HG02885 (cell line): ENCODE data around the gene CLRN3.

Experiments
- ATAC-seq: cut with Tn5 transposase; IDR thresholded peaks from one replicate; pipeline ENCODE4 v1.9.1; 2021; ENCODE audit warnings: mild to moderate bottlenecking; ENCODE audit not compliant: unreplicated experiment, poor library complexity

CLRN3 gene

GRCh38 chr10:127878475-127879055, 14.2 kb downstream of the CLRN3 start:
- ATAC-seq = no peak

DNA sequence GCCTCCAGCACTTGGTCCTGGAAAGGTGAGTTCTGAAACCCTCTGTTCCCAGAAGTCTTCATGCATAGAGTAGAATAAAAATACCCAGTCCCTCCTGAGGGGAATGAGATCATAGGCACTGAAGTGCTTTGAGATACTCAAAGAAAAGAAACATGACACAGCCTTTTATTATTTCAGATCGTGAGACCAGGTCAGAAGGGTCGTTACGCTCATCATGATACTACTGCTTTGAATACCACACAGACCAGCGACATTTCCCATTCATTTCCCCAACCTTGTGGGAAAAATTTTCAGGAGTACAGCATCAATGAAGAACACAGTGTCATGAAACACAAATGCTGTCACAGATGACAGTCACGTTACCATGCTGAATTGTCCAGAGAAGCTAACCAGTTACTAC, 15.0 kb downstream of the CLRN3 start:
- no peak for ATAC-seq

DNA sequence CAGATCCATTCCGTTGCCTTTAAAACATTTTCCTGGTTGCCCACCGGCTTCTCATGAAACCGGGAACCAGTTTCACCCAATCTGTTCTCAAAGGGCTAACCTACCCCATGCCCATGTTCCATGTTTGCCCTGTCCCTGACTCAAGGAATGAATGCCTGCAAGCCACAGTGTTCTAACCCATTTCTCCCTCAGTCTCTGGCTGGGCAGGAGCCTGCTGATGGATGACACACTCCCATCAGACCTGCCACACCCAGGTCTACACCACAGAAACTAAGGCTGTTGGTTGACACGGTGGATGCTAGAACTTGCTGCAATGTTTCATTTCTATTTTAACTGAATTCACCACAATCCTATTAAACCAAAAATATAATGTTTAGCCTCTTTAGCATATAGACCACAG, 15.6 kb downstream of the CLRN3 start:
- no peak for ATAC-seq

- no peak for ATAC-seq
Observed at GRCh38 chr10:127875916-127876315, 16.8 kb downstream of the CLRN3 start.

DNA sequence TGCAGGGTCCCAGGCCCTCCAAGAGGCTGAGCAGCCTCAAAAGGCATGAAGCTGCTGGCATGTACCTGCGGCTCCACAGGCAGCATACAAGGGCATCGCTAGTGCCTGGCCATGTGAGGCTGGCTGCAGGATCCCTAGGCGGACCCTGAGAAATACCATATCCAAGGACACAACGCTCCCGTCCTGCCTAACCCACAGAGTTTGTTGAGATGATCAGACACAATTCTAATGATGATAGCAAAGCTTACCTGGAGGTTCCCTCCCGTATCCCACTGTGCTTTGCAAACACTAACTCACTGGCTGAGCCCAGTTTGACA, 17.3 kb downstream of the CLRN3 start:
- ATAC-seq = no peak

DNA sequence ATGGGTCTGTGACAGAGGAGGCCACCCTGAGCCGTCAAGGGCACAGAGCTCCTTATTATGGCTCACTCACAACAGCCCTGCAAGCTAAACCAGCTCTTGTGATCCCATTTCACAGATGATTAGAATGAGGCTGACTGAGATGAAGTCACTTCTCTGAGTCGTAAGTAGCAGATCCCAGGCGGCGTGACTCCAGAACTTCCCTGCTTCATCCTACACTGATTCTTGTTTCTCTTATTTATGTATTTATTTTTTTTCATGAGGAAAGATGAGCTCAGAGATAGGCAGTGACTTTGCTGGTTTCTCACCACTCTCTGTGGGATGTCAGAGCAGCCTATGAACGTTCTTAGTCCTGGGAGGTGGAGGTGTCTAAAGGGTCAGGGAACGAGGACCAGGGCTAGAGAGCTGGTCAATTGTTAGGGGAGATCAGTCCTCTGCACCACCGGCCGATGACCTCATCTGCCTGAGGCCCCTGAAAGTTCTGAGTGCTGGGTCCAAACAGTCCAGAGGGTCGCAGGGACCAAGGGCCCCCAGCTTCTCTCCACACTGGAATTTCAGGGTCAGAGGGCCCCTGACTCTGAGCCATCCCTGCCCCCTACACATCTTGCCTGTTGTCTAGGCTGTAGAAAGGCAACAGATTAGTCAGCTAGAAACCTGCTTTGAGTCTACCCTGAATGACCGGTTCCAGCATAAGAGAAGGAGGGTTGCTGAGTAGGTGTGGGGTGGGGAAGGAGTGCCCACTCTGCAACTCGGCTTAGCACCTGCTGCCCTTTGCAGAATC, 17.9 kb downstream of the CLRN3 start:
- ATAC-seq = no peak

DNA sequence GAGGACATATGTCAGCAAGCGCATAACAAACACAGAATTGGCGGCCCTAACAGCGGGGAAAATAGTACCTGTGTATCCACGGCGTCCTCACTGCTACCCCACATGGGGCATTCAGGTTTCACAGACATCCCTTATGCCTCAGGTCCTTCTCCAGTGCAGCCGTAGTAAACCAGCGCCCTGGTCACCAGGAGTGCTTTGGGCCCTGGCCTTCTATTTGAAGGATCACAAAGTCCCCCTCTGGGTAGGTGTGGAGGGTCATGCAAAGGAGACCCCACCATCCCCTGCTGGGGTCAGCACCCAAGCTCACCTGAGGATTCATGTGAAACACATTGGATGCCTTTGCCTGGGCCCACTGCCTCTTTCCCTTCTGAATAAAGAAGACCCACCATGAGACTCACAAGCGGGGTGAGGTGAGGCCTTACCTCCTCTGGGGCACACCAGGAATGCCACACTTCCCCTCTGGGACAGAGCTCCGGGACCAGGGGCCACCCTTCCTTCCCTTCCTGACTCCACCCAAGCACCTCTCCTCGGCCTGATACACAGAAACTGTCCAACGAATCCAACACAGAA, 18.8 kb downstream of the CLRN3 start:
- no peak for ATAC-seq

DNA sequence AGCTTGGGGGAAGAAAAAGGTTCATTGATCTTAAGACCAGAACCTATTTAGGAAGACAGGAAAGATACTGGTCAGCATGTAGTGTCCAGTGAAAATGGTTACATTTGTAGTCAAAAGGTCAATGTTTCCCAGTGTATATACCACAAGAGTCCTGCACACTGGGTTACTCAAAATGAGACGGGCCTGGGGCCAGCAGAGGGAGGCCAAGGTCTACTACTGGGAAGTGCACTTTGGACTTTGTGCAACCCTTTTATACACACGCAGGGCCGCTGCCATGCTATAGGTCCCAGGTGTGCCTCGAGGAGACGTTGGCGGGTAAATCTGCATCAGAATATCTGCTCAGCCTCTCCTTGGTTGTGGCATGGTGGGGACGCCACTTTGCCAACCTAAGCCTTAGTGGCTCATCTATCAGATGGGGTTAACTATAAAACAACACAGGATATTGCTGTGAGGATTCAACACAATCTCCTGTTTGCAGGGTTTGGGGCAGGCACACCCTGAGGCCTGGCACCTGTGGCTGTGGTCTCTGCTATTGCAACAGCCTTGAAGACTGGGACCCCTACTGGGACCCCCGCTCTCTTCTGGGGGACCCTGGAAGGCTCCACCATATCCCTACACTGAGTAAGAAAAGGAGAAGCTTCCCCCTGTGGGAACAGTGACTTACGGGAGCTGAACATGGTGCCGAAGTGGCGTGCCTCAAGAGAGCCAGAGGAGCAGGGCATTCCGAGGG, 19.7 kb downstream of the CLRN3 start:
- ATAC-seq = no peak

- no peak for ATAC-seq
Observed at GRCh38 chr10:127872011-127872761, 20.6 kb downstream of the CLRN3 start.

GRCh38 chr10:127871631-127872010, 21.1 kb downstream of the CLRN3 start:
- ATAC-seq = no peak

- ATAC-seq = no peak
Observed at GRCh38 chr10:127869329-127869728, 23.4 kb downstream of the CLRN3 start.

DNA sequence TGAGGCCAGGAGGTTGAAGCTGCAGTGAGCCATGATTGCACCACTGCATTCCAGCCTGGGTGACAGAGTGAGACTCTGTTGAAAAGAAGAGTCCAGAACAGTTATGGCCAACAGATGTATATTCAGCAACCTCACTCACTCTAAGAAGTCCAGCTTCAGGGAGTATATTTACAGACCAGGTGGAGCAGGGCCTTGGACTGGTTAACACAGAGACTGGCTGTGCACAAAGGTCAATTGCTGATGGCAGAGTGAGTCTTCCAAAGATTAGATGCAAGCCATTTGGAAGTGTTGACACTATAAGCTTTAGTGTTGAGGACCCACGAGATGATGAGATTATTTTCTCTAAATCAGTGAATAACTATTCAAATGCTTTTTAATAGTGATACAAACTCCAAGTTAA, 24.9 kb downstream of the CLRN3 start:
- ATAC-seq = no peak

GRCh38 chr10:127866276-127867013, 26.3 kb downstream of the CLRN3 start:
- no peak for ATAC-seq

GRCh38 chr10:127863231-127863825, 29.4 kb downstream of the CLRN3 start:
- no peak for ATAC-seq

GRCh38 chr10:127860592-127860991, 32.1 kb downstream of the CLRN3 start:
- no peak for ATAC-seq

- ATAC-seq = no peak
Observed at GRCh38 chr10:127855976-127856375, 36.8 kb downstream of the CLRN3 start.

GRCh38 chr10:127855591-127855881, 37.2 kb downstream of the CLRN3 start:
- no peak for ATAC-seq

GRCh38 chr10:127854769-127855590, 37.8 kb downstream of the CLRN3 start:
- ATAC-seq = peak; percentile 65
